Umbilical cord (tissue), 2 donors: ENCODE data around the gene PSMG3. TPM values are rescaled to one million over a fixed set of nuclear protein-coding genes. Genes with fewer than 3 reads are reported as not detected.

Source experiments
- DNase-seq: peaks from one replicate; pipeline ENCODE4 v3.0.0-alpha.2; 2015; ENCODE audit warnings: low spot score
- total RNA-seq: library from RNA; depleted of rRNA; stranded (reverse); fragments of >200 nt; gene quantifications from one replicate; pipeline ENCODE4 v1.2.3, GENCODE V29; 2014; ENCODE audit warnings: low replicate concordance; ENCODE audit not compliant: insufficient read depth

Gene PSMG3
- total RNA-seq, 1 donor from 2014 or later, result 11.8 TPM

- no peak for DNase-seq
Observed at GRCh38 chr7:1580422-1581030, 10.7 kb upstream of the PSMG3 start.

GRCh38 chr7:1579481-1580421, 9.9 kb upstream of the PSMG3 start:
- DNase-seq, result peak; percentile 63

- DNase-seq, result no peak
Observed at GRCh38 chr7:1578513-1578912, 8.7 kb upstream of the PSMG3 start.

- DNase-seq, result no peak
Observed at GRCh38 chr7:1576521-1577253, 6.9 kb upstream of the PSMG3 start.

- DNase-seq, result no peak
Observed at GRCh38 chr7:1575809-1576208, 6.0 kb upstream of the PSMG3 start.

- DNase-seq, result no peak
Observed at GRCh38 chr7:1572111-1572822, 2.4 kb upstream of the PSMG3 start.

GRCh38 chr7:1569440-1569832, 396 bp downstream of the PSMG3 start:
- DNase-seq, result no peak

- DNase-seq, result no peak
Observed at GRCh38 chr7:1569016-1569415, 816 bp downstream of the PSMG3 start.

GRCh38 chr7:1567896-1568510, 1.8 kb downstream of the PSMG3 start:
- no peak for DNase-seq

GRCh38 chr7:1567049-1567771, 2.6 kb downstream of the PSMG3 start:
- no peak for DNase-seq

- no peak for DNase-seq
Observed at GRCh38 chr7:1566687-1567048, 3.2 kb downstream of the PSMG3 start.

GRCh38 chr7:1564603-1565022, 5.2 kb downstream of the PSMG3 start:
- DNase-seq, result no peak

GRCh38 chr7:1563981-1564602, 5.7 kb downstream of the PSMG3 start:
- DNase-seq, result no peak

- DNase-seq, result peak; percentile 49
Observed at GRCh38 chr7:1562597-1563051, 7.2 kb downstream of the PSMG3 start.

GRCh38 chr7:1562116-1562515, 7.7 kb downstream of the PSMG3 start:
- no peak for DNase-seq

- no peak for DNase-seq
Observed at GRCh38 chr7:1561036-1561940, 8.5 kb downstream of the PSMG3 start.

GRCh38 chr7:1560620-1561031, 9.2 kb downstream of the PSMG3 start:
- no peak for DNase-seq

- no peak for DNase-seq
Observed at GRCh38 chr7:1559626-1560590, 9.9 kb downstream of the PSMG3 start.
